Keratinocyte (primary cell): ENCODE data around the gene EPS8L2.
"Not testable (repeated sequence)": the region's sequence is repeated elsewhere in the genome, so short reads cannot be mapped to it uniquely, and the experiment has no call there.

Experiments
- CTCF ChIP-seq, 3 experiments: IDR thresholded peaks in 1 of 3; conservative IDR thresholded peaks in 1 of 3; optimal IDR thresholded peaks in 1 of 3; 2 replicates in 2 of 3; 3 replicates in 1 of 3; pipeline versions ENCODE3 to v1.5.1; 2011; ENCODE audit warnings: low read length in 3 of 3, mild to moderate bottlenecking in 3 of 3, moderate library complexity in 2 of 3, control low read depth in 1 of 3, inconsistent platforms in 1 of 3; ENCODE audit not compliant: insufficient read depth in 2 of 3; ENCODE audit errors: extremely low read depth in 1 of 3
- EZH2 ChIP-seq: IDR thresholded peaks from one replicate; pipeline ENCODE4 v1.6.1; 2012; ENCODE audit warnings: inconsistent platforms, mild to moderate bottlenecking, low read length, moderate library complexity

- not testable (repeated sequence) for TF ChIP-seq CTCF (optimal IDR thresholded peaks at IDR 0.05 in 1 of 3, IDR thresholded peaks at IDR 0.05 in 1 of 3, conservative IDR thresholded peaks at IDR 0.05 in 1 of 3; ENCODE audit: extremely low read depth in 1 of 3, insufficient read depth in 2 of 3, low read length in 3 of 3); EZH2
These were observed 31.9 kb downstream of the EPS8L2 start for GRCh38 chr11:737899-738298.
